WTC11 (cell line): ENCODE results near the gene ENTHD1. TPM values are rescaled to one million over a fixed set of nuclear protein-coding genes. Genes with fewer than 3 reads are reported as not detected.

Source experiments
- ATAC-seq: fragments of 200-7000 bp; cut with Tn5 transposase; 2 replicates; pipeline ENCODE4 v1.10.0; 2021; ENCODE audit warnings: mild to moderate bottlenecking, moderate library complexity
- CTCF ChIA-PET: fragments of 300-600 bp; sonication (Branson Sonifier 250); formaldehyde crosslinking; loops from one replicate; lab custom pipeline; 2021; ENCODE audit warnings: antibody characterized with exemption; lab: Charles Lee
- POLR2A ChIA-PET: fragments of 350-600 bp; sonication (Branson Sonifier 250); formaldehyde crosslinking; loops from one replicate; lab custom pipeline; 2021; ENCODE audit warnings: antibody characterized with exemption; lab: Charles Lee
- DNase-seq: peaks from one replicate; pipeline ENCODE4 v3.0.0; 2021; ENCODE audit warnings: low spot score
- H3K27ac Mint-ChIP-seq: 2 replicates; pipeline ENCODE4 v1.8.0; 2021; ENCODE audit warnings: mixed read lengths
- H3K27me3 Mint-ChIP-seq: 2 replicates; pipeline ENCODE4 v1.8.0; 2021; ENCODE audit warnings: low read depth, mild to moderate bottlenecking, moderate library complexity, mixed read lengths
- H3K36me3 Mint-ChIP-seq: 2 replicates; pipeline ENCODE4 v1.8.0; 2021; ENCODE audit warnings: mixed read lengths
- H3K4me1 Mint-ChIP-seq: 2 replicates; pipeline ENCODE4 v1.8.0; 2022; ENCODE audit warnings: mixed read lengths
- H3K4me3 Mint-ChIP-seq: 2 replicates; pipeline ENCODE4 v1.8.0; 2021; ENCODE audit warnings: mild to moderate bottlenecking, moderate library complexity, mixed read lengths
- H3K9me3 Mint-ChIP-seq: 2 replicates; pipeline ENCODE4 v1.8.0; 2021; ENCODE audit warnings: mixed read lengths
- ATF1 ChIP-seq: sonication (generic); formaldehyde crosslinking; IDR thresholded peaks from 2 replicates; pipeline ENCODE4 v1.8.1; 2023; ENCODE audit warnings: mild to moderate bottlenecking, moderate library complexity, missing genetic modification reagents
- FOXP1 ChIP-seq: sonication (generic); formaldehyde crosslinking; IDR thresholded peaks from 2 replicates; pipeline ENCODE4 v1.8.0; 2022; ENCODE audit warnings: missing genetic modification reagents, mild to moderate bottlenecking, moderate library complexity, borderline replicate concordance
- KAT7 ChIP-seq: sonication (generic); formaldehyde crosslinking; IDR thresholded peaks from 2 replicates; pipeline ENCODE4 v1.8.1; 2023; ENCODE audit warnings: missing genetic modification reagents, mild to moderate bottlenecking, borderline replicate concordance
- NFATC4 ChIP-seq: fragments of 250-450 bp; sonication (Bioruptor Pico); IDR thresholded peaks from 2 replicates; pipeline ENCODE4 v1.9.0; 2021; ENCODE audit warnings: mild to moderate bottlenecking
- NR3C1 ChIP-seq: sonication (generic); formaldehyde crosslinking; conservative IDR thresholded peaks from 2 replicates; pipeline ENCODE4 v1.8.1; 2023; ENCODE audit warnings: low read depth, mild to moderate bottlenecking, missing genetic modification reagents
- TCF7 ChIP-seq: sonication (generic); formaldehyde crosslinking; IDR thresholded peaks from 2 replicates; pipeline ENCODE4 v1.8.0; 2022; ENCODE audit warnings: mild to moderate bottlenecking, low read depth, missing genetic modification reagents, moderate library complexity
- TP53 ChIP-seq: sonication (generic); formaldehyde crosslinking; IDR thresholded peaks from 2 replicates; pipeline ENCODE4 v1.8.1; 2023; ENCODE audit warnings: mild to moderate bottlenecking, missing genetic modification reagents
- ZNF416 ChIP-seq: fragments of 250-450 bp; sonication (Bioruptor Pico); IDR thresholded peaks from 2 replicates; pipeline ENCODE4 v1.9.0; 2021; ENCODE audit warnings: mild to moderate bottlenecking, inconsistent platforms
- total RNA-seq: library from RNA; stranded (reverse); gene quantifications from 3 replicates; pipeline ENCODE4 v1.2.3, GENCODE V29; 2021
- TF ChIP-seq, protein P1 (sequence below): sonication (generic); formaldehyde crosslinking; IDR thresholded peaks from 2 replicates; pipeline ENCODE4 v1.8.1; 2022; ENCODE audit warnings: mild to moderate bottlenecking, missing genetic modification reagents, moderate library complexity, borderline replicate concordance
- TF ChIP-seq, protein P2 (sequence below): fragments of 250-450 bp; sonication (Bioruptor Pico); IDR thresholded peaks from 2 replicates; pipeline ENCODE4 v2.1.2; 2022; ENCODE audit warnings: mild to moderate bottlenecking, moderate library complexity
- TF ChIP-seq, protein P3 (sequence below): sonication (generic); formaldehyde crosslinking; IDR thresholded peaks from 2 replicates; pipeline ENCODE4 v1.8.1; 2022; ENCODE audit warnings: low read depth, missing genetic modification reagents, borderline replicate concordance
- TF ChIP-seq, protein P4 (sequence below): fragments of 250-450 bp; sonication (Bioruptor Pico); IDR thresholded peaks from 2 replicates; pipeline ENCODE4 v1.9.0; 2021; ENCODE audit warnings: mild to moderate bottlenecking
- TF ChIP-seq, protein P5 (sequence below): fragments of 200-600 bp; IDR thresholded peaks from 2 replicates; pipeline ENCODE4 v1.8.0; 2022; ENCODE audit warnings: antibody characterized with exemption
- TF ChIP-seq, protein P6 (sequence below): sonication (generic); formaldehyde crosslinking; IDR thresholded peaks from 2 replicates; pipeline ENCODE4 v1.8.0; 2022; ENCODE audit warnings: mild to moderate bottlenecking, missing genetic modification reagents
- TF ChIP-seq, protein P7 (sequence below): fragments of 250-450 bp; sonication (Bioruptor Pico); IDR thresholded peaks from 2 replicates; pipeline ENCODE4 v1.8.0; 2021; ENCODE audit warnings: mild to moderate bottlenecking

The ENTHD1 gene
- total RNA-seq, 1 experiment from 2014 or later = not detected

DNA sequence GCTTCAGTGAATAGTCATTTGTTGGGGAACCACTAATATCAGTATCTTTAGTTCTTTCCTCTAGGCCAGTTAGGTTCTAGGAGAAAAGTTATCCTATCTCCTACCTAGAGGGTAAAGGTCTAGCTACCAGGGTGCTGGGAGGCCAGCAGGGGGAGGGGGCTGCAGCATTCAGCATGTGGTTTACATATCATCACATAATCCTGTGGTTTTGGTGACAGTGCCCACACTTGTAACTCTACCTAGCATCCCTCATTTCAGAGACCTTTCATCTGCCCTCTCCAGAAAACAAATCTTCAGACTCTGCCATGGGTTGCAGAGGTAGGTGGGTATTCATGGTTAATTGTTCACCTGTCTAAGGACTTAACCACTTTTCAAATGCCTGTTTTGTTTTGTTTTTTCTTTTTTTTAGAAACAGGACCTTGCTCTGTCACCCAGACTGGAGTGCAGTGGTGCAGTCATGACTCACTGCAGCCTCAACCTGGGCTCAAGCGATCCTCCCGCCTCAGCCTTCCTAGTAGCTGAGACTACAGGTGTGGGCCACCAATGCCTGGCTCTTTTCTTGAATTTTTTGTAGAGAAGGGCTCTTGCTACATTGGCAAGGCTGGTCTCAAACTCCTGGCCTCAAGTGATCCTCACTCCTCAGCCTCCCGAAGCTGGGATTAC lies 146.8 kb downstream of the ENTHD1 start:
- TF ChIP-seq ATF1 (CRISPR knock-in tag) (no peak), FOXP1 (CRISPR knock-in tag) (no peak)
- TF ChIP-seq, all 79 proteins: peak for 0
- no peaks in the 10 kb centered on the region for H3K9me3 Mint-ChIP-seq
- ChIA-PET CTCF (interaction anchor here (0.7 kb wide), 1 partner anchor 13 kb away, joined by 3 read pairs; no protein-coding TSS in a partner anchor), POLR2A (no interaction called here)
- no peaks in the 10 kb centered on the region for H3K36me3 Mint-ChIP-seq
- no peak overlapping the region for H3K27ac Mint-ChIP-seq
- ATAC-seq = no peak
- H3K4me3 Mint-ChIP-seq = no peak overlapping the region
- no peaks in the 10 kb centered on the region; the same call in 1 of the 2 replicates for H3K27me3 Mint-ChIP-seq
- DNase-seq = no peak
- no peaks in the 10 kb centered on the region for H3K4me1 Mint-ChIP-seq

DNA sequence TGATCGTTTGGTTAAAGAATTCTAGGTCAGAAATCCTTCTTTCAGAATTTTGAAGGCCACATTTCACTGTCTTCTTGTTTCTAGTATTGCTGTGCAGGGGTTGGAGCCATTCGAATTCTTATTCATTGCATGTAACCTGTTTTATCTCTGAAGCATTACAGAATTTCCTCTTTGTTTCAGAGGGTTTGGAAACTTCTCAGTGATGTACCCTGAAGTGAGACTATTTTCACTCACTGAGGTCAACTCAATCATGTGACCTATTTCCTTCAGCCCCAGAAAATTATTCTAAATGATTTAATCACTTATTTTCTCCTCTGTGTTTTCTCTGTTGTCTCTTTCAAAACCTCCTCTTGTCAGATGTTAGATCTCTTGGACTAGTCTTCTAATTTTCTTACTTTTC lies 147.8 kb downstream of the ENTHD1 start:
- no peaks in the 10 kb centered on the region; the same call in 1 of the 2 replicates for H3K27me3 Mint-ChIP-seq
- ATAC-seq (no peak), DNase-seq (no peak)
- H3K4me1 Mint-ChIP-seq = no peaks in the 10 kb centered on the region
- H3K4me3 Mint-ChIP-seq = no peak overlapping the region
- TF ChIP-seq, protein P1, sequence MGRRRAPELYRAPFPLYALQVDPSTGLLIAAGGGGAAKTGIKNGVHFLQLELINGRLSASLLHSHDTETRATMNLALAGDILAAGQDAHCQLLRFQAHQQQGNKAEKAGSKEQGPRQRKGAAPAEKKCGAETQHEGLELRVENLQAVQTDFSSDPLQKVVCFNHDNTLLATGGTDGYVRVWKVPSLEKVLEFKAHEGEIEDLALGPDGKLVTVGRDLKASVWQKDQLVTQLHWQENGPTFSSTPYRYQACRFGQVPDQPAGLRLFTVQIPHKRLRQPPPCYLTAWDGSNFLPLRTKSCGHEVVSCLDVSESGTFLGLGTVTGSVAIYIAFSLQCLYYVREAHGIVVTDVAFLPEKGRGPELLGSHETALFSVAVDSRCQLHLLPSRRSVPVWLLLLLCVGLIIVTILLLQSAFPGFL = no peak
- TF ChIP-seq ZNF416 (CRISPR knock-in tag) = no peak
- TF ChIP-seq, protein P2, sequence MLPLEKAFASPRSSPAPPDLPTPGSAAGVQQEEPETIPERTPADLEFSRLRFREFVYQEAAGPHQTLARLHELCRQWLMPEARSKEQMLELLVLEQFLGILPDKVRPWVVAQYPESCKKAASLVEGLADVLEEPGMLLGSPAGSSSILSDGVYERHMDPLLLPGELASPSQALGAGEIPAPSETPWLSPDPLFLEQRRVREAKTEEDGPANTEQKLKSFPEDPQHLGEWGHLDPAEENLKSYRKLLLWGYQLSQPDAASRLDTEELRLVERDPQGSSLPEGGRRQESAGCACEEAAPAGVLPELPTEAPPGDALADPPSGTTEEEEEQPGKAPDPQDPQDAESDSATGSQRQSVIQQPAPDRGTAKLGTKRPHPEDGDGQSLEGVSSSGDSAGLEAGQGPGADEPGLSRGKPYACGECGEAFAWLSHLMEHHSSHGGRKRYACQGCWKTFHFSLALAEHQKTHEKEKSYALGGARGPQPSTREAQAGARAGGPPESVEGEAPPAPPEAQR (CRISPR knock-in tag) = no peak
- TF ChIP-seq, protein P3, sequence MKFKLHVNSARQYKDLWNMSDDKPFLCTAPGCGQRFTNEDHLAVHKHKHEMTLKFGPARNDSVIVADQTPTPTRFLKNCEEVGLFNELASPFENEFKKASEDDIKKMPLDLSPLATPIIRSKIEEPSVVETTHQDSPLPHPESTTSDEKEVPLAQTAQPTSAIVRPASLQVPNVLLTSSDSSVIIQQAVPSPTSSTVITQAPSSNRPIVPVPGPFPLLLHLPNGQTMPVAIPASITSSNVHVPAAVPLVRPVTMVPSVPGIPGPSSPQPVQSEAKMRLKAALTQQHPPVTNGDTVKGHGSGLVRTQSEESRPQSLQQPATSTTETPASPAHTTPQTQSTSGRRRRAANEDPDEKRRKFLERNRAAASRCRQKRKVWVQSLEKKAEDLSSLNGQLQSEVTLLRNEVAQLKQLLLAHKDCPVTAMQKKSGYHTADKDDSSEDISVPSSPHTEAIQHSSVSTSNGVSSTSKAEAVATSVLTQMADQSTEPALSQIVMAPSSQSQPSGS = no peak
- peaks cover 9% of the 10 kb centered on the region for H3K9me3 Mint-ChIP-seq
- H3K27ac Mint-ChIP-seq = no peak overlapping the region
- CTCF ChIA-PET = interaction anchor here (0.7 kb wide), 1 partner anchor 12 kb away, joined by 3 read pairs; no protein-coding TSS in a partner anchor
- POLR2A ChIA-PET = no interaction called here
- no peaks in the 10 kb centered on the region for H3K36me3 Mint-ChIP-seq

DNA sequence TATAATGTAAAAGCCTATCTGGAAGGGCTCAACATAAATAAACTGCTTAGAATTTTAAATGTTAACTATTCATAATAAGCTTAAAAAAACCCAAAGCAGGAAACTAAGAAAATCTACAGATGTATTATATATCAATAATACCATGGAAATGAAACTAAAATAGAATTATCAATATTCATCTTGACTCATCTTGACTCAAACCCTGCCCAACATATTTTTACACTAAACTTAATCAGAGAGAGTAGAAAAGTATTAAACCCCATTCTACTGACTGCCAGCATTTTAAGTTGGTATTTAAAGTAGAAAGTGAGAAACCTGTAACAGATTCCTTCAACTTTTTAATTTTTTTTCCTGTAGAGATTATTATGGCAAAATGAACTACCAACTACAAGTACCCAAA lies 149.2 kb downstream of the ENTHD1 start:
- POLR2A ChIA-PET = no interaction called here
- no peaks in the 10 kb centered on the region for H3K36me3 Mint-ChIP-seq

More for the DNA sequence above, 149.2 kb downstream of the ENTHD1 start:
- CTCF ChIA-PET = no interaction called here
- no peak overlapping the region for H3K4me3 Mint-ChIP-seq
- ATAC-seq (no peak), DNase-seq (no peak)
- no peaks in the 10 kb centered on the region; the same call in 1 of the 2 replicates for H3K27me3 Mint-ChIP-seq
- TF ChIP-seq, protein P4, sequence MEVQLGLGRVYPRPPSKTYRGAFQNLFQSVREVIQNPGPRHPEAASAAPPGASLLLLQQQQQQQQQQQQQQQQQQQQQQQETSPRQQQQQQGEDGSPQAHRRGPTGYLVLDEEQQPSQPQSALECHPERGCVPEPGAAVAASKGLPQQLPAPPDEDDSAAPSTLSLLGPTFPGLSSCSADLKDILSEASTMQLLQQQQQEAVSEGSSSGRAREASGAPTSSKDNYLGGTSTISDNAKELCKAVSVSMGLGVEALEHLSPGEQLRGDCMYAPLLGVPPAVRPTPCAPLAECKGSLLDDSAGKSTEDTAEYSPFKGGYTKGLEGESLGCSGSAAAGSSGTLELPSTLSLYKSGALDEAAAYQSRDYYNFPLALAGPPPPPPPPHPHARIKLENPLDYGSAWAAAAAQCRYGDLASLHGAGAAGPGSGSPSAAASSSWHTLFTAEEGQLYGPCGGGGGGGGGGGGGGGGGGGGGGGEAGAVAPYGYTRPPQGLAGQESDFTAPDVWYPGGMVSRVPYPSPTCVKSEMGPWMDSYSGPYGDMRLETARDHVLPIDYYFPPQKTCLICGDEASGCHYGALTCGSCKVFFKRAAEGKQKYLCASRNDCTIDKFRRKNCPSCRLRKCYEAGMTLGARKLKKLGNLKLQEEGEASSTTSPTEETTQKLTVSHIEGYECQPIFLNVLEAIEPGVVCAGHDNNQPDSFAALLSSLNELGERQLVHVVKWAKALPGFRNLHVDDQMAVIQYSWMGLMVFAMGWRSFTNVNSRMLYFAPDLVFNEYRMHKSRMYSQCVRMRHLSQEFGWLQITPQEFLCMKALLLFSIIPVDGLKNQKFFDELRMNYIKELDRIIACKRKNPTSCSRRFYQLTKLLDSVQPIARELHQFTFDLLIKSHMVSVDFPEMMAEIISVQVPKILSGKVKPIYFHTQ (CRISPR knock-in tag) = no peak
- TF ChIP-seq, protein P5, sequence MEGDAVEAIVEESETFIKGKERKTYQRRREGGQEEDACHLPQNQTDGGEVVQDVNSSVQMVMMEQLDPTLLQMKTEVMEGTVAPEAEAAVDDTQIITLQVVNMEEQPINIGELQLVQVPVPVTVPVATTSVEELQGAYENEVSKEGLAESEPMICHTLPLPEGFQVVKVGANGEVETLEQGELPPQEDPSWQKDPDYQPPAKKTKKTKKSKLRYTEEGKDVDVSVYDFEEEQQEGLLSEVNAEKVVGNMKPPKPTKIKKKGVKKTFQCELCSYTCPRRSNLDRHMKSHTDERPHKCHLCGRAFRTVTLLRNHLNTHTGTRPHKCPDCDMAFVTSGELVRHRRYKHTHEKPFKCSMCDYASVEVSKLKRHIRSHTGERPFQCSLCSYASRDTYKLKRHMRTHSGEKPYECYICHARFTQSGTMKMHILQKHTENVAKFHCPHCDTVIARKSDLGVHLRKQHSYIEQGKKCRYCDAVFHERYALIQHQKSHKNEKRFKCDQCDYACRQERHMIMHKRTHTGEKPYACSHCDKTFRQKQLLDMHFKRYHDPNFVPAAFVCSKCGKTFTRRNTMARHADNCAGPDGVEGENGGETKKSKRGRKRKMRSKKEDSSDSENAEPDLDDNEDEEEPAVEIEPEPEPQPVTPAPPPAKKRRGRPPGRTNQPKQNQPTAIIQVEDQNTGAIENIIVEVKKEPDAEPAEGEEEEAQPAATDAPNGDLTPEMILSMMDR = no peak
- TF ChIP-seq, protein P6, sequence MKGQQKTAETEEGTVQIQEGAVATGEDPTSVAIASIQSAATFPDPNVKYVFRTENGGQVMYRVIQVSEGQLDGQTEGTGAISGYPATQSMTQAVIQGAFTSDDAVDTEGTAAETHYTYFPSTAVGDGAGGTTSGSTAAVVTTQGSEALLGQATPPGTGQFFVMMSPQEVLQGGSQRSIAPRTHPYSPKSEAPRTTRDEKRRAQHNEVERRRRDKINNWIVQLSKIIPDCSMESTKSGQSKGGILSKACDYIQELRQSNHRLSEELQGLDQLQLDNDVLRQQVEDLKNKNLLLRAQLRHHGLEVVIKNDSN = no peak
- TF ChIP-seq, protein P7, sequence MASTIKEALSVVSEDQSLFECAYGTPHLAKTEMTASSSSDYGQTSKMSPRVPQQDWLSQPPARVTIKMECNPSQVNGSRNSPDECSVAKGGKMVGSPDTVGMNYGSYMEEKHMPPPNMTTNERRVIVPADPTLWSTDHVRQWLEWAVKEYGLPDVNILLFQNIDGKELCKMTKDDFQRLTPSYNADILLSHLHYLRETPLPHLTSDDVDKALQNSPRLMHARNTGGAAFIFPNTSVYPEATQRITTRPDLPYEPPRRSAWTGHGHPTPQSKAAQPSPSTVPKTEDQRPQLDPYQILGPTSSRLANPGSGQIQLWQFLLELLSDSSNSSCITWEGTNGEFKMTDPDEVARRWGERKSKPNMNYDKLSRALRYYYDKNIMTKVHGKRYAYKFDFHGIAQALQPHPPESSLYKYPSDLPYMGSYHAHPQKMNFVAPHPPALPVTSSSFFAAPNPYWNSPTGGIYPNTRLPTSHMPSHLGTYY (CRISPR knock-in tag) = no peak
- TF ChIP-seq TP53 (CRISPR knock-in tag) = no peak
- no peak for TF ChIP-seq NFATC4 (CRISPR knock-in tag)
- no peak for TF ChIP-seq NR3C1 (CRISPR knock-in tag)
- no peak for TF ChIP-seq TCF7 (CRISPR knock-in tag)
- TF ChIP-seq KAT7 (CRISPR knock-in tag) = no peak
- no peaks in the 10 kb centered on the region for H3K4me1 Mint-ChIP-seq
- peaks cover 17% of the 10 kb centered on the region for H3K9me3 Mint-ChIP-seq
- H3K27ac Mint-ChIP-seq = no peak overlapping the region
